ENCODE measurements around the gene DRD4. TPM values are rescaled to one million over a fixed set of nuclear protein-coding genes. Genes with fewer than 3 reads are reported as not detected.

DRD4 gene
- total RNA-seq, 2 experiments from 2014 or later, result 0.70 to 0.82 TPM

DNA sequence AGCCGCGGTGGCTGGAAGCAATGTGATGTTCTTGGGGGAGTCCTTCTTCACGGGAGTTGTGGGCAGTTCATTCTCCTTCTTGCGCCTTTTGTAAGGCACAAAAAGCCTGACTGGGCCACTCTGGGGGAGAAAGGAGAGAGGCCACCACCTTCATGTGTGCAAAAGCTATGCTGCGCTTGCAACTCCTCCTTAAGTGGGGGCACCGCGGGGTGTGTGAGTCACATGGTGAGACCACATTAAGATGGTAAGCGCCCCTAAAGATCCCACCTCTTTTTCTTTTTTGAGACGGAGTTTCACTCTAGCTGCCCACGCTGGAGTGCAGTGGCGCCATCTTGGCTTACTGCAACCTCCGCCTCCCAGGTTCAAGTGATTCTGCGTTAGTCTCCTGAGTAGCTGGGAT is 43.9 kb downstream of the DRD4 start:
- no peaks in the 10 kb centered on the region for H3K27me3 ChIP-seq (ENCODE audit: control insufficient read depth in 1 of 2, insufficient read depth in 2 of 2, low read length in 2 of 2)
- no peaks in the 10 kb centered on the region for H3K4me1 Mint-ChIP-seq (ENCODE audit: low read depth)
- H3K27ac ChIP-seq (ENCODE audit: low read depth in 1 of 2, low read length in 2 of 2), result no peak overlapping the region
- intact Hi-C loops (cut with DNase I, micrococcal nuclease), result no loop called here
- no peaks in the 10 kb centered on the region for H3K9me3 Mint-ChIP-seq
- H3K27ac Mint-ChIP-seq, result no peak overlapping the region
- peaks cover 0 to 8% of the 10 kb centered on the region in 2 experiments for H3K9me3 ChIP-seq (ENCODE audit: control insufficient read depth in 1 of 2, insufficient read depth in 1 of 2, low read length in 2 of 2)
- H3K4me3 ChIP-seq (ENCODE audit: low read length), result no peak overlapping the region
- no peaks in the 10 kb centered on the region for H3K27me3 Mint-ChIP-seq
- peaks cover 80% of the 10 kb centered on the region for H3K36me3 Mint-ChIP-seq (ENCODE audit: low read depth)
- peaks cover 57% of the 10 kb centered on the region for H3K36me3 ChIP-seq (ENCODE audit: insufficient read depth, low read length)
- H3K4me1 ChIP-seq (ENCODE audit: insufficient read depth, low read length), result no peaks in the 10 kb centered on the region
- DNase-seq (no peak), ATAC-seq (ENCODE audit: poor library complexity) (peak; percentile 24)
- CTCF ChIA-PET, result no interaction called here
- POLR2A ChIA-PET, result no interaction called here
- TF ChIP-seq, protein P1, sequence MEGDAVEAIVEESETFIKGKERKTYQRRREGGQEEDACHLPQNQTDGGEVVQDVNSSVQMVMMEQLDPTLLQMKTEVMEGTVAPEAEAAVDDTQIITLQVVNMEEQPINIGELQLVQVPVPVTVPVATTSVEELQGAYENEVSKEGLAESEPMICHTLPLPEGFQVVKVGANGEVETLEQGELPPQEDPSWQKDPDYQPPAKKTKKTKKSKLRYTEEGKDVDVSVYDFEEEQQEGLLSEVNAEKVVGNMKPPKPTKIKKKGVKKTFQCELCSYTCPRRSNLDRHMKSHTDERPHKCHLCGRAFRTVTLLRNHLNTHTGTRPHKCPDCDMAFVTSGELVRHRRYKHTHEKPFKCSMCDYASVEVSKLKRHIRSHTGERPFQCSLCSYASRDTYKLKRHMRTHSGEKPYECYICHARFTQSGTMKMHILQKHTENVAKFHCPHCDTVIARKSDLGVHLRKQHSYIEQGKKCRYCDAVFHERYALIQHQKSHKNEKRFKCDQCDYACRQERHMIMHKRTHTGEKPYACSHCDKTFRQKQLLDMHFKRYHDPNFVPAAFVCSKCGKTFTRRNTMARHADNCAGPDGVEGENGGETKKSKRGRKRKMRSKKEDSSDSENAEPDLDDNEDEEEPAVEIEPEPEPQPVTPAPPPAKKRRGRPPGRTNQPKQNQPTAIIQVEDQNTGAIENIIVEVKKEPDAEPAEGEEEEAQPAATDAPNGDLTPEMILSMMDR (IDR thresholded peaks at IDR 0.05), result no peak
- no peak overlapping the region for H3K4me3 Mint-ChIP-seq

DNA sequence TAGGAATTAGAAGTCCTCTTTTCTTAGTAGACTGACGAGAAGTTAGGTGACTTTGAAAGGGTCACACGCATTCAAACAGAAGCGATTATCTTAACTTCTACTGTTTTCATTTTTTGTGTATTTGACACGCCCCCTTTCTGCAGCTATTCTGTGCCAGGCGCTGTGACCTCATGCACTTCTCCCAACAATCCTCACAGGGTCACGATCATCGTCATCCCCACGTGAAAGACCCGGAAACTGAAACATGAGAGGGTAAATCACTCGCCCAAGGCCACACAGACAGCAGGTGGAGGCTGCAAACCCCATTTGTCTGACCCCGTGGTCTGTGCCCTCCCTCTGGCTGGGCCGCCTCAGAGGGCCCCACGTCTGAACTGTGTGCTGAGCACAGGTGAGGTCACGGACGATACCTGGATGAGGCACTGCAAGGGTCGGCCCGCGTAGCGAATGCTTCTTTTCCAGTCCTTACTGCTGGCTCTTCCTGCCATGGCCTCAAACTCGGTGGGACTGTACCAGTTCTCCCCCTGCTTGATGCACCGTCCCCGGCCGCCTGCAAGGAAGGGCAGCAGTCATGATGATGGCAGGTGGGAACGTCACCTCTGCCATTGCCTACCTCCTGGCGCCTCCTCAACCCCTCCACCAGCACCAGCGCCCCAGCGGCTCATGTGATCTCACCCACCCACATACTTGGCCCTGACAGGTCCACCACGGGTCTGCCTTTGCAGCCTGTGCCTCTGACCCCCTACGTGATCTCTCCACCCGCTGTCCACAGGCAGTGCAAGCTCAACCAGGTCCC is 49.6 kb downstream of the DRD4 start:
- no peaks in the 10 kb centered on the region for H3K27me3 ChIP-seq (ENCODE audit: control insufficient read depth in 1 of 2, insufficient read depth in 2 of 2, low read length in 2 of 2)
- H3K27me3 Mint-ChIP-seq, result no peaks in the 10 kb centered on the region
- DNase-seq, result no peak
- no peak overlapping the region for H3K27ac ChIP-seq (ENCODE audit: low read depth in 1 of 2, low read length in 2 of 2)
- H3K36me3 Mint-ChIP-seq (ENCODE audit: low read depth), result peaks cover 72% of the 10 kb centered on the region
- POLR2A ChIA-PET, result no interaction called here
- H3K9me3 ChIP-seq (ENCODE audit: control insufficient read depth in 1 of 2, insufficient read depth in 1 of 2, low read length in 2 of 2), result peaks cover 0 to 8% of the 10 kb centered on the region in 2 experiments
- H3K4me1 ChIP-seq (ENCODE audit: insufficient read depth, low read length), result peaks cover 18% of the 10 kb centered on the region
- peaks cover 70% of the 10 kb centered on the region for H3K36me3 ChIP-seq (ENCODE audit: insufficient read depth, low read length)
- no peak overlapping the region for H3K4me3 ChIP-seq (ENCODE audit: low read length)
- TF ChIP-seq, protein P1 (IDR thresholded peaks at IDR 0.05), result no peak
- no peak overlapping the region for H3K27ac Mint-ChIP-seq
- H3K4me3 Mint-ChIP-seq, result no peak overlapping the region
- CTCF ChIA-PET, result interaction anchor here (1.3 kb wide), 1 partner anchor 20 kb away, joined by 5 read pairs; no protein-coding TSS in a partner anchor
- no peaks in the 10 kb centered on the region for H3K9me3 Mint-ChIP-seq
- no peak for ATAC-seq (ENCODE audit: poor library complexity)
- intact Hi-C loops (cut with DNase I, micrococcal nuclease), result no loop called here
- H3K4me1 Mint-ChIP-seq (ENCODE audit: low read depth), result peaks cover 14% of the 10 kb centered on the region

DNA sequence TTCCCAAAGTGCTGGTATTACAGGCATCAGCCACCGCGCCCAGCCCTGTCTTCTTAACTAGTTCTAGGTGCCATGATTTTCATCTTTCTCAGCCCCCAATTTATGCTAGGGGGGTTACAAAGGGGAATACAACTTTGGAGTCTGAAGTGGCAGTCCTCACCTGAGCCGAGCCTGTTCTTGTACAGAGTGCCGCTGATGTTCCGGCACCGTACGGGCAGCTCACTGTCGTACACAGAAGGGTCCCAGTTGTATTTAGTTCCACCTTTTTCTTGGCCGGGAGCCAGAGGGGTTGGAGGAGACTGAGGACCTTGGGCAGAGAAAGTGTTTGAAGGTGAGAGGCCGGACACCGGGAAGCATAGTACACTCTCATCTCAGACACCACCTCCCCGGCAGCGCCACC is 50.7 kb downstream of the DRD4 start:
- H3K27me3 Mint-ChIP-seq, result no peaks in the 10 kb centered on the region
- H3K4me1 Mint-ChIP-seq (ENCODE audit: low read depth), result peaks cover 25% of the 10 kb centered on the region
- POLR2A ChIA-PET, result no interaction called here
- H3K27me3 ChIP-seq (ENCODE audit: control insufficient read depth in 1 of 2, insufficient read depth in 2 of 2, low read length in 2 of 2), result no peaks in the 10 kb centered on the region
- peaks cover 68% of the 10 kb centered on the region for H3K36me3 Mint-ChIP-seq (ENCODE audit: low read depth)
- DNase-seq (no peak), ATAC-seq (ENCODE audit: poor library complexity) (no peak)
- H3K4me1 ChIP-seq (ENCODE audit: insufficient read depth, low read length), result peaks cover 29% of the 10 kb centered on the region
- TF ChIP-seq, protein P1 (IDR thresholded peaks at IDR 0.05), result no peak
- peaks cover 62% of the 10 kb centered on the region for H3K36me3 ChIP-seq (ENCODE audit: insufficient read depth, low read length)
- H3K4me3 ChIP-seq (ENCODE audit: low read length), result no peak overlapping the region
- CTCF ChIA-PET, result no interaction called here
- H3K4me3 Mint-ChIP-seq, result no peak overlapping the region
- H3K27ac Mint-ChIP-seq, result no peak overlapping the region
- no peak overlapping the region for H3K27ac ChIP-seq (ENCODE audit: low read depth in 1 of 2, low read length in 2 of 2)
- no peaks in the 10 kb centered on the region for H3K9me3 ChIP-seq (ENCODE audit: control insufficient read depth in 1 of 2, insufficient read depth in 1 of 2, low read length in 2 of 2)
- intact Hi-C loops (cut with DNase I, micrococcal nuclease), result loop anchor here in 1 of 2 experiments (2.0 kb wide), 1 partner anchor 37 kb away; no protein-coding TSS in a partner anchor
- no peaks in the 10 kb centered on the region for H3K9me3 Mint-ChIP-seq

All from CD4-positive, alpha-beta T cell (primary cell).